Right ventricle myocardium inferior (tissue), 1 donor: Measurements from ENCODE around the gene AKAP7. TPM values are rescaled to one million over a fixed set of nuclear protein-coding genes. Genes with fewer than 3 reads are reported as not detected.
A peak's percentile ranks its signal among the peaks of the same experiment; 100 is the strongest.
"Not testable (repeated sequence)": the region's sequence is repeated elsewhere in the genome, so short reads cannot be mapped to it uniquely, and the experiment has no call there.

ENCODE experiments used
- ATAC-seq: fragments of 200-7000 bp; cut with Tn5 transposase; one replicate; pipeline ENCODE4 v1.9.1; 2020; ENCODE audit warnings: mild to moderate bottlenecking, moderate library complexity
- DNase-seq: peaks from one replicate; pipeline ENCODE4 v3.0.0; 2021; ENCODE audit errors: missing footprints
- intact Hi-C: fragments of 100-400 bp; cut with DNase I; formaldehyde crosslinking; loops from one replicate; pipeline ENCODE4 v1.11.0; 2022
- total RNA-seq: library from RNA; stranded (reverse); fragmentation: NEBNext Ultra II Directional; extraction: Animal tissue kit (Norgen Biotek cat#: 25700); gene quantifications from one replicate; pipeline ENCODE4 v1.2.1, GENCODE V29; 2021
- donor health status: DM: no; HTN: yes; CAD: no; lungs with severe emphysema.

AKAP7 gene
- total RNA-seq, 1 donor from 2014 or later, result 11.1 TPM

DNA sequence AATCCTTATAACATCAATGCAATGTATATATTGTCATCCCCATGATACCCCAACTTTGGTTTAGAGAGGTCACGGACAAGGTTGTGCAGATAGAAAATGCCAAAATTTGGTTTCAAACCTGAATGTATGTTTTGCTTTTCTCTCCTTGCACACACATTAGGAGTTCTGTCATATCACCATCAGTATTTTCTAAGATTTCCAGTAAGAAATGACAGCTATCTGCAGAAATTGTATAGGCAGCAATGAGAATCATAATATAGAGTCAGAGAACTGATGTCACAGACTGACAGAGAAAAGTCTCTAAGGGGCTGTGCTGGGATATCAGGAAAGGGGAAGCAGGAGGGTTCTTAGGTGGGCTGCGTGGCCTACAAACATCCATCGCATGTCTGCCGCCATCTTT is 140.0 kb downstream of the AKAP7 start:
- intact Hi-C loops, result no loop called here
- ATAC-seq, result no peak
- DNase-seq, result no peak

DNA sequence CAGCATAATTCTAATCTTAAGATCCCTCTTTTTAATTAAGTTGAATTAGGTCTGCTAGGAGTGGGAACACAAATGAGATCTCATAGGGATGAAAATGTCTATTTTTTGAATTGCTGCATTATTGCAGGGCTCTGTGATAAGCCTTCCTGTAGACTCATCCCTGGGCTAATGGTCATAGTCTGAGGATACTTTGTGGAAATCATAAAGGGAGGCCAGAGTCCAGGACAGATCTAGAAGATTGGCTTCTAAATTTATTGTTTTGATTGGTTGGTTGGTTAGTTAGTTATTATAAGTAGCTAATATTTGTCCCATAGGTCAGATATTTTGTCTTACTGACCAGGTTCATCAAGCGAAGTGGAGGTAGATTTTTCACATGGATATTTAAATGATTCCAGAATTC is 142.3 kb downstream of the AKAP7 start:
- intact Hi-C loops, result no loop called here
- ATAC-seq (no peak), DNase-seq (no peak)

DNA sequence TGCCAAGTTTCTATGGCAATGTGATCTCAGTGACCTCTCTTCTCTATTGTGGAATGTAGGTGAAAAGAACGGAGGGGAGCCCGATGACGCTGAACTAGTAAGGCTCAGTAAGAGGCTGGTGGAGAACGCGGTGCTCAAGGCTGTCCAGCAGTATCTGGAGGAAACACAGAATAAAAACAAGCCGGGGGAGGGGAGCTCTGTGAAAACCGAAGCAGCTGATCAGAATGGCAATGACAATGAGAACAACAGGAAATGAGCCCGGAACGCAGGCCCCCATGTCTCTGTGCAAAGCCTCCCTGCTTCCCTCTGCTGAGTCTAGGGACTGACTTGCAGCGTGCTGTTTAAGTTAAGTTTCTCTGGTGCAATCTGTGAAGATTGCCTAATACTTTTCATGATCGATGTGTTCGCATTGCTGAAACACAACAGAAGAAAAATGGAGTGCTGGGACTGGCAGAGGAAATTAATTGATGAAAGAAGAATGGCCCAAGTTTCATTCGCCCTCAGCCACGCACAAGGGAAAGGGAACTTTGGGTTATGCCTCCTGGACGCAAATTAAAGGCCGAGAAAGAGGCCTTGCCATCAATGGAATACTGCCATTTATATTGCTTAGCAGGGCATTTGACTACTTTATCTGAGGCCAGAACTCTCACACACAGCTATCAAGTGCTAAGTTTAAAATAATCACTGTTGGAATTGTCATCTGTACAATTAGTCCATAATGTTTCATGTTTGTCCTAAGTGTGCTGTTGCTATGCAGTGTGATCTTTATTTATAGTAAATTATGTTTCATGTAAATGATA is 146.4 kb downstream of the AKAP7 start:
- intact Hi-C loops, result no loop called here
- ATAC-seq, result peak; percentile 52
- DNase-seq, result no peak

DNA sequence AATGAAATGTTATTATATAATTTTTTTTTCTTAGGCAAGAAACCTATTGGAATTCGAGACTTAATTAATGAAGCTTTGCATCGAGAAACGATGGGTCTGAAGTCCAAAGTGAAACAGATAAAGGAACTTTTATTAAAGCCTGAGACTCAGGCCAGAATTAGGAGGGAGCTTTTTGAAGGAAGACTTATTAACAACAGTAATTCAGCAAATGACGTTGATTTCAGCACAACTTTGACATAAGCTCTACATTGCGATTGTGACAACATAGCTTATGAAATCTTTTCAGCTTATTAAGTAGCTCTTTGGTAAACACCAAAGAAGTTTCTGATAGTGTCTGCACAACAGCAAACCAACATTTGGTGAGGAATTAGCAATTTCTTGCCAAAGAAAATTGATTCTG is 147.1 kb downstream of the AKAP7 start:
- intact Hi-C loops, result no loop called here
- DNase-seq, result no peak
- ATAC-seq, result no peak

DNA sequence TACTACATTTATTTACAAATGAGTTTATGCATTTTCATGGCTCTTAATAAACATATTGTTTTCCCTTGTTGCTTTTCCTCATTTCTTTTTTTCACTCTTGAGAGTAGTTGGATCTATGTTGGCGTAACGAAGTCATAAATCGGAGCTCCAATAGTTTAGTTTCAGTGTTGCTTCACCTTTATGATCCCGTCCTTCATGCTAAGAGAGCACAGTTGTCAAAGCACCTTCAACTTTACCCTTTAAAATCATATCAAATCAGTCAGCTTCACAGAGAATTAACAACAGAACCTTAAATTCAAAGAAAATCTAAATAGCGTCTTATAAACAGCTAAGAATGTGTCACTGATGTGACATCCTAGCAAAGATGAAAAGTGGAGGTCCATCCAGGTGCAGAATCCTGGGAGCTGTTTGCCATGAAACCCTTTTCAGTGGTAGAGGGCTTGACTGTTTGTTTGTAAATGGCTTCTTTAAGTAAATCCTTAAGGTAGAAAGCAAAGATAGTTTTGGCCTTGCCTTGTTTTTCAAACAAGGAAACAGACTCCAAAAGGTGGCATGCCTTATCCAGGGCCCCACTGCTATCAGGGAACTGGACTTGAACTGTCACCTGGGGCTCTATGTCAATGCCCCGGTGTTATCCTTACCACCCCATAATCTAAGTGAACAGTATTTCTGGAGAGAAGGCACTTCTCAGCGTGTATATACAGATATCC is 148.4 kb downstream of the AKAP7 start:
- no peak for ATAC-seq
- intact Hi-C loops, result no loop called here
- DNase-seq, result no peak

DNA sequence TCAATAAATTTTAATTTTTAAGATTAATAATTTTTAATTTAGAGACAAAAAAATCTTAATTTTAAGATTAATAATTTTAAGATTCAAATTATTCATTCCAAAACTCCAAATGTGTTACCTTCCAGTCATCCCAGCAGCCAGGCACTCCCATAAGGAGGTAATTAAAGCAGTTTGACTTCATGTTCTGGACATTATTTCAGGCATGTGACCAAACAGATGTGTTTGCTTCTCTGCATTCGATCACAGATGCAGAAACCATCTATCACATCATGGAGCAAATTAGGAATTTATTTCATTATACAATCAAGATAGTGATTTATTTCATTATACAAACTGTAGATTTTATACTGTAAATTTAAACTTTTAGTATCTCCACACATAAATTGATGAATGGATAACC is 150.3 kb downstream of the AKAP7 start:
- intact Hi-C loops, result no loop called here
- DNase-seq (no peak), ATAC-seq (no peak)

DNA sequence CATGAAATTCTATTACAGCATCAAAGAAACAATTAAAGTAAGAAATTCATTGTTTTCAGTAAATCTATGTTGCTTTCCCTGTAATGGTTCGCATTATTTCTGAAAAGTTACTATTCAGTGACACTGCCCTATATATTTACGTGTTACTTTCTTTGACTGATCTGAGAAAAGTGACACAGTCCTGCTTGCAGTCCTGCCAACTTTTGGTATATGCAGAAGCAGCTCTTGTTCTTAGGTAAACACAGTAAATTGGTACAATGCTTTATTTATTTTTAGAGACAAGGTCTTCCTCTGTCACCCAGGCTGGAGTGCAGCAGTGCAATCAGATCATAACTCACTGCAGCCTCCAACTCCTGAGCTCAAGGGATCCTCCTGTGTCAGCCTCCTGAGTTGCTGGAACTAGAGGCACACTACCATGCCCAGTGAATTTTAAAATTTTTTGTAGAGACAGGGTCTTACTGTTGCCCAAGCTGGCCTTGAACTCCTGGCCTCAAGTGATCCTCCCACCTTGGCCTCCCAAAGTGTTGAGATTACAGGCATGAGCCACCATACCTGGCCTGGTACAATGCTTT is 151.3 kb downstream of the AKAP7 start:
- intact Hi-C loops, result no loop called here
- DNase-seq (no peak), ATAC-seq (no peak)

DNA sequence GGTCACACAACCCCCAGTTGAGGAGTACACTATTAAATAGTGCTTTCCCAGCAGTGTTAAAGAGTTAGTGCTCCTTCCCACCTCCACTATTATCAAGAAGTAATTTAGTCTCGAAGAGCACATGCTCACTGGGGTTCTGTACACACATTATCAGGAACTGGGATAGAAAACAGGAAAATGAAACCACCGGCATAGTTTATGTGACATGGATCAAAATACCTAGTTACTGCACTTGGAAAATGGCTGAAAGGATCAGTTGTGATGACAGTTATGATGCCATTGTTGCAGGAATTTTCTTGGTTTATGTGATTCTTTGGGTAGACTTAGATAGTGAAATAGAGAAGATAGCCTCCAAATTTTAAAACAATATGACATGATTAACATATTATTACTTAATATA is 152.9 kb downstream of the AKAP7 start:
- DNase-seq (no peak), ATAC-seq (no peak)
- intact Hi-C loops, result no loop called here

DNA sequence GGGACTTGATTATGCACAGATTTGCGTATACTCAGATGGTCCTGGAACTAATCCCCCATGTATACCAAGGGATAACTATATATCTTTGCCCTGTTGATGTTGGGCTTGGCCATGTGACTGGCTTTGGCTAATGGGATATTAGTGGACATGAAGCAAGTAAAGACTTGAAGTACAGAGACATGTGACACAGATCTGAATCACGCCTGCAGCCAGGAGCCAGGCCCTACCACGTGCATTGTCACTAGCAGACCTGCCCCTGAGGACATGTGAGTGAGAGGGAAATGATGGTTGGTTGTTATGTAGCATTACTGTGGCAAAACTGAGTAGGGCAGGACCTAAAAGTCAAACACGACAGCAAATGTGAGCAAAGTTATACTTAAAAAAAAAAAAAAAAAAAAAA is 155.7 kb downstream of the AKAP7 start:
- intact Hi-C loops, result no loop called here
- DNase-seq, result no peak
- no peak for ATAC-seq

DNA sequence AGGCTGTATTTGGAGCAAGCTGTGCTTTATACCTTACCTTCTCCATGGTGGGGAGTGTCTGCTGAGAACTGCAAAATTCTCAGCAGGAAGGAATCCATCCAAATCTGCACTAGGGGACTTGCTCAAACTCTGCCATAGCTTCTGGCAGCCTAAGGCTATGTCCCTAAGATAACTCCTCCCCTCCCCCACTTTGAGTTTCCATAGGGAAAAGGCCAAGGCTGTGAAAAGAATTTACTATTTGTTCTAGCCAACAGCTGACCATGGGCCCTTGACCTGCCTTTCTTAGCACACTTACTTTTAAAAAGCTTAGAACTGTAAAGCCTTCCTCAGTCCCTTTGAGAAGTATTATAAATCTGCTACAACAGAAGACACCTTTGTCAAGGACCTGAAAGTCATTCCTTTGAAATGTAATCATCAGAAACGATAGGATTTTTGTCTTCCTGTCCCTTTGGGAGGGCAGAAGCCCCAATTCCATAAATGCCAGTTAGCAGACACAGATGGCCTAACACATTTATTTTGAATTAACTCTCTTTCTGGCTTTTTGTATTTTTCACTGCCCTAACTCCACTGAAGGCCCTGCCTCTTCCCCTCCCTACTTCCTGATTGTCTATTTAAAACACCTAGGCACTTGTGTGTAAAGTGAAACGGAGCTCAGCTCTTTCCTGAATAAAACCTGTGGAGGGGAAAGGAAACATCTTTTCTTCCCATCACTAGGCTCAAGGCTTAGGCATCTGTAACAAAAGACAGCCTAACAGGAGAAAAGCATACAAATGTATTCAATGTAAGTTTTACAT is 157.1 kb downstream of the AKAP7 start:
- intact Hi-C loops, result no loop called here
- DNase-seq (no peak), ATAC-seq (peak; percentile 44)

DNA sequence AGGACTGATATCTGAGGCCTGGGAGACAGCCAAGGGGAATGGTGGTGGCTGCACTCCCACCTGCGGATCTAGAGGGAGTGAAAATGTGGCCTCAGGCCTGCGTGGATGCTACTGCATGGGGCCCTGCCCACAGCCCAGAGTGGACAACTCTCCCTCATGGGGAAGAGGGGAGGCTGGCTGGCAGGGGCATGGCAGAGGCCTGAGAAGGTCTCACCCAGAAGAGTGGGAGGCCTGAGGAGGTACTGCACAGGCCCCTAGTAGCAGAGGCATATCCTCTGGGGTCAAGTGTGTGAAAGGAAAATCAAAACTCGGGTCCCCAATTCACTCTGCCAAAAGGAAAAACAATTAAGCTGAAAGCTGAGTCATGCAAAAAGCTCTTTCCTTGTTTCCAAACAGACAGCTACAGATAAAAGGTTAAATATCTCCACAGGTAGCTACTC is 158.2 kb downstream of the AKAP7 start:
- no peak for DNase-seq
- no peak for ATAC-seq
- intact Hi-C loops, result no loop called here

DNA sequence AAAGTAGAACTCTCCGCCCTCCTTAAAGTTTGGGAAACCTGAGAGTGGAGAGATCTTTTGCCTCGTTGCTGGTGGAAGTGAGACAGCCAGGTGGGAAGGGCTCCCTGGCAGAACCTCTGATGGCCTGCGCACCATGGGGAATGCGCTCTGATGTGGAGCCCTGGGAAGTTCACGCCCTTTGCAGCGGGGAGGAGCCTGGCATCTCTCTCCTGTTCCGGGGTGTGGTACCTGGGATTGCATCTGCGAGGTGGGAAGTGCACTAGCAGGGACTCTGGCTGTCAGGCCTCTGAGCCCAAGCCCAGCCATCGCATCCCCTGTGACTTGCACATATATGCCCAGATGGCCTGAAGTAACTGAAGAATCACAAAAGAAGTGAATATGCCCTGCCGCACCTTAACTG is 159.8 kb downstream of the AKAP7 start:
- no peak for DNase-seq
- no peak for ATAC-seq
- intact Hi-C loops, result no loop called here

DNA sequence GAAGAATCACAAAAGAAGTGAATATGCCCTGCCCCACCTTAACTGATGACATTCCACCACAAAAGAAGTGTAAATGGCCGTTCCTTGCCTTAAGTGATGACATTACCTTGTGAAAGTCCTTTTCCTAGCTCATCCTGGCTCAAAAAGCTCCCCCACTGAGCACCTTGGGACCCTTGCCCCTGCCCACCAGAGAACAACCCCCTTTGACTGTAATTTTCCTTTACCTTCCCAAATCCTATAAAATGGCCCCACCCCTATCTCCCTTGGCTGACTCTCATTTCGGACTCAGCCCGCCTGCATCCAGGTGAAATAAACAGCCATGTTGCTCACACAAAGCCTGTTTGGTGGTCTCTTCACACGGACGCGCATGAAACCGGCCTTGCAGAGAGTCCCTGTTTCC is 165.6 kb downstream of the AKAP7 start:
- intact Hi-C loops, DNase-seq, ATAC-seq: not testable (repeated sequence)

DNA sequence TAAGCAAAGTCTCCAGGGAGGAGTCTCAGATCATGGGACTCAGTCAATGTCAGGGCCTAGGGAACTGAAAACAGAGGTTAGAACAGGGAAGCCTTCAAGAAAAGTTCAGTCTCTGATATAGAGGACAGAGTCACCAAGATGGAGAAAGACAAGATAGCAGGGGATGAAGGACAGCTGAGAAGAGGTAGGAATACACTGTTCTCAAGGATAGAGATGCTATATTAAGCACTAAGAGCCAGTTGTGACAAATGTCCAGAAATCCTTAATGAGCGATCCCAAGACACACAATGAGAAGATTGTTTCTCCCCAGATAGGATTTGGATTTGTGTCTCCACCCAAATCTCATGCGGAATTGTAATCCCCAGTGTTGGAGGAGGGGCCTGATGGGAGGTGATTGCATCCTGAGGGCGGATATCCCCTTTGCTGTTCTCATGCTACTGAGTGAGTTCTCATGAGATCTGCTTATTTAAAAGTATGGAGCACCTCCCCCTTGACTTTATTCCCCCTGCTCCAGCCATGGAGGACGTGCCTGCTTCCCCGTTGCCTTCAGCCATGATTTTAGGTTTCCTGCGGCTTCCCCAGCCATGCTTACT is 168.2 kb downstream of the AKAP7 start:
- DNase-seq (no peak), ATAC-seq (no peak)
- intact Hi-C loops, result no loop called here

DNA sequence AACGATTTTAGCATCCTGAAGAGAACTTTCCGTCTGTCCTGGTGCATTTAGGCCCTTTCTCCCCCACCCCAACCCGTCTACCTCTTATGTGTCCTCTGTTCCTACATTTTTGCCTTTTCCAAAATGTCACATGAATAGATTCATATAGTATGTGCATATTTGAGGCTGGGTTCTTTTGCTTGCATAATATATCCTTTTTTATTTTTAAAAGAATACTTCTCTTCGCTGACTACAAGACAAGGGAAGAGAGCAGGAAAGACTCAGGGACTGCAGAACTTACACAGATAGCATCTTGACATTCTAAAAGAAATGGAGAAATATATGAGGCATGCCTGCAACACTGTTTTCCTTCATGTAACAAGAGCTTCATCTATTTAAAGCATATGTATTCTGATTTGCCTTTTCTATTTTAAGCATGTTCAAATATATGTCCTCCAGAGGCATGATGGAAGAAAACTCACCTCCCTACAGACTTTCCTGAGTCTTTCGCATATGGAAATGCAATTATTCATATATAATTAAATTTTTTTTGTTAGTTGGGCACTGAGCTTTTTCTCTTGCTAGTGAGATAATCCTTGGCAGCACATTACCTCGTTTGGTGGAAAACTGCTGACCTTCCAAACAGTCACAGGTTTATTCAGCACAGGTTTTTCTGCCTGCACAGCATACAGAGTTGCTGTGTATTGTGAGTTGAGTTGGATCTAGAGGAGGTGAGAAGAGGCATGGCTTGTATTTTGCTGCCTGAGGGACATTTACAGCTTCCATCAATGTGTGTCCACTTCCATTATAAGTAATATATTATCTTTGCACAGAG is 170.0 kb downstream of the AKAP7 start:
- intact Hi-C loops, result no loop called here
- no peak for DNase-seq
- no peak for ATAC-seq

DNA sequence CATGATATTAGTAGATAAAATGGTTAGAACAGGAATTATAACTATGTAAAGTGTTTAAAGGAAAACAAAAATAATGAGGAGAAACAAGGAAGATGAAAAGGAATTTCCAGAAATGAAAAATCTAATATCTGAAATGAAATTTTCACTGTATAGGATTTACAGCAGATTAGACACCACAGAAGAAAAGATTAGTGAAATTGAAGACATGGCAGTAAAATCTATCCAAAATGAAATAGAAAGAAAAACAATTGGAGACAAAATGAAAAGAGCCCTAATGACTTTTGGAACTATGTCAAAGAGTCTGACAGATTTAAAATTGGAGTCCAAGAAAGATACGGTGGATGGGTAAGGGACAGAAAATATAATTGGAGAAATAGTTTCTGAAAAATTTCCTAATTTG is 174.2 kb downstream of the AKAP7 start:
- DNase-seq (no peak), ATAC-seq (no peak)
- intact Hi-C loops, result no loop called here

DNA sequence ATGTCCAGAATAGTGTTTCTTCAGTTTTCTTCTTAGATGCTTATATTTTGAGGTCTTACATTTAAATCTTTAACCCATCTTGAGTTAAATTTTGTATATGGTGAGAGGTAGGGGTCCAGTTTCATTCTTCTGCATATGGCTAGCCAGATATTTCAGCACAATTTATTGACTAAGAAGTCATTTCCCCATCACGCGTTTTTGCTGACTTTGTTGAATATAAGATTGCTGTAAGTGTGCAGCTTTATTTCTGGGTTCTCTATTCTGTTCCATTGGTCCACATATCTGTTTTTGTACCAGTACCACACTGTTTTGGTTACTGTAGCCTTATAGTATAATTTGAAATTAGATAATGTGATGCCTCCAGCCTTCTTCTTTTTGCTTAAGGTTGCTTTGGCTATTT is 179.6 kb downstream of the AKAP7 start:
- intact Hi-C loops, result no loop called here
- DNase-seq (no peak), ATAC-seq (no peak)

DNA sequence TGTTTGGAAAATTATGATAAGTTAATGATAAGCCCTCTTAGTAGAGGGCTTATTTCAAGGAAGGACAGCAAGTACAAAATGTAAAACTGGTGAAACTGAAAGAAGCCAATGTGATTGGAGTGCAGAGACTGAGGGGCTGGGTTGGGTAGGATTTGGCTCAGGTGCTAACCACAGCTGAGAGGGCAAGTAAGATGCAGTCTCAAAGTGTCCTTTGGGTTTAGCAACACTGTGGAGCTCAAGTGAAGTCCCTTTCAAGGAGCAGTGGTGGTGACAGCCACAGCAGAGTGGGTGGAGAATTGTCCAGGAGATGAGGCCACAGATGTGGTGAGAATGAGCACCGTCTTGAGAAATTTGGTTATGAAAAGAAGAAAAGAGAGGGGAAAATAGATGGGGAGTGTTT is 181.4 kb downstream of the AKAP7 start:
- no peak for DNase-seq
- intact Hi-C loops, result no loop called here
- no peak for ATAC-seq
